NCI-H2107 treated with DMSO at 0.1 percent for 48 hours (cell line): ENCODE results near the gene HSBP1L1.
A peak's percentile ranks its signal among the peaks of the same experiment; 100 is the strongest.

ENCODE experiments used
- DNase-seq: peaks from one replicate; lab custom pipeline; 2025; ENCODE audit not compliant: unreplicated experiment; lab: John Stamatoyannopoulos, UW

The HSBP1L1 gene

DNA sequence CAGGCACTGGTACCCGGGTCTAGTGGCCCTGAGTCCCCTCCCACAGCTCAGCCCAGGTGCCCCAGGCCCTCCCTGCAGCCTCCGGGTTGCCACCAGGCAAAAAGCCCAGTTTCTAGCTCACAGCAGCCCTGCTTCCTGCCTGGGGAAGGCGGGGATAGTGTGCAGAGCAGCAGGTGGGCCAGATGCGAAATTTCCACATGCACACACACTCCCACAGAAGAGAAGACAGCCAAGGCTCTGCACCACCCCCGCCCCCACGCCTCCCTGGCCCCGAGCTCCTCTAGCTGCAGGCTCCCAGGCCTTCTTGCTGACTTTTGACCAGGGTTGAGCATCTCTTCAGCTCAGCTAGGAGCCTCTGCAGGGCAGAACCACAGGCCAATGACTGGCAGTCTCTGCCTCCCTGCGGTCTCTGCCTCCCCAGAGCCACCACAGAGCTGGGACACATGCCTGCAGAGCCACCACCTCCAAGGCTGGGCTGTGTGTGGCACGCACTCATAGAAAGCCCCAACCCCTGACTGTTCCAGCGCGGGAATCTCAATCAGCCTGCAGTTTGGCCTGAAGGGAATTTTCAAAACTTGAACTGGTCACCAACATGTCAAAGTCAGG lies 20.2 kb upstream of the HSBP1L1 start:
- DNase-seq, result peak; percentile 71

DNA sequence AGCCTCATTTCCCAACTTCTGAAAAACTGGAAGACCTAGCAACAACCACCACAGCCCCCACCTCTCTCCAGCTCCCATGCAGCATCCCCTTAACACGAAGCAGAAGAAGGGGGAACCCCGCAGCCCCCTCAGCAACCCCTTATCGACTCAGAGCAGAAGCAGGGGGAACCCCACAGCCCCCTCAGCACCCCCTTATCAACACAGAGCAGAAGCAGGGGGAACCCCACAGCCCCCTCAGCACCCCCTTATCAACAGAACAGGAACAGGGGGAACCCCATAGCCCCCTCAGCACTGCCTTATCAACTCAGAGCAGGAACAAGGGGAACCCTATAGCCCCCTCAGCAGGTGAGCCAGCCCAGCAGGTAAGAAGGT lies 19.7 kb upstream of the HSBP1L1 start:
- no peak for DNase-seq

DNA sequence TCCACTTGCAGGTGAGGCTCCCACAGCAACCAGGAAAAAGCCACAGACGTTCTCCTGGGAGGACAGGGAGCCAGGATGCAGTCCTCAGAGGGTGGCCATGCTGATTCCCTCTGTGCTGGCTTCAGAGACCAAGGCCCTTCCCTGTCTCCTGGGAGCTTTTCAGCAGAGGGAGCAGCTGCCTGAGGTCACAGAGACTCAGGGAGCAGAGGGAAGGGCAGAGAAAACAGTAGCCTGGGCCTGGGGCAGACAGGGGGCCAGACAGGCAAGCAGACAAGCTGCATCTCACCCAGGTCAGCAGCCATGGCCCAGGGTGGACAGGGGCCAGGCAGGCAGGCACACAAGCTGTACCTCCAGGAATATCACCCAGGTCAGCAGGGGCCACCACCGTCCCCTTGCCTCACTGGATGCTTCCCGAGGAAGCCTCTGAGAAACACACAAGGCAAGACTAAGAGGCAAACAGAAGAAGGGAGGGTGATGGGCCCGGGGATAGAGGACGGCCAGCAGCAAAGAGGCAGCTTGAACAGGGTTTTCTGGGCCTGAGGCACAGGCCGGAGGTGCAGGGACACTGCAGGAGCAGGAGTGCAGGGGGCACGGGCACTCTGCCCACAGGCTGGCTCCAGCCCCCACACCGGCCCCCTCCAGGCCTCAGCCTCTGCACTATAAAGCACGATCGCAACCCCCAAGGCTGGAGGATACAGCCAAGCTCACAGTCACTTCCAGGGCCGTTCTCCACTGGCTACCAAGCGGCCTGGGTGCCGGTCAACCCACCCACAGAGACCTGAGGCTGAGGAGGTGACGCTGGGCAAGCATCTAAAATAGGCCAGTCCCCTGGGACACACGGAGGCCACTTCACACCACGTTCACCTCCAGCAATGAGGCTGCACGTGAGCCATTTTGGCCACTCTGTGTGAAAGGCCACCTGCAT lies 19.1 kb upstream of the HSBP1L1 start:
- peak; percentile 78 for DNase-seq

DNA sequence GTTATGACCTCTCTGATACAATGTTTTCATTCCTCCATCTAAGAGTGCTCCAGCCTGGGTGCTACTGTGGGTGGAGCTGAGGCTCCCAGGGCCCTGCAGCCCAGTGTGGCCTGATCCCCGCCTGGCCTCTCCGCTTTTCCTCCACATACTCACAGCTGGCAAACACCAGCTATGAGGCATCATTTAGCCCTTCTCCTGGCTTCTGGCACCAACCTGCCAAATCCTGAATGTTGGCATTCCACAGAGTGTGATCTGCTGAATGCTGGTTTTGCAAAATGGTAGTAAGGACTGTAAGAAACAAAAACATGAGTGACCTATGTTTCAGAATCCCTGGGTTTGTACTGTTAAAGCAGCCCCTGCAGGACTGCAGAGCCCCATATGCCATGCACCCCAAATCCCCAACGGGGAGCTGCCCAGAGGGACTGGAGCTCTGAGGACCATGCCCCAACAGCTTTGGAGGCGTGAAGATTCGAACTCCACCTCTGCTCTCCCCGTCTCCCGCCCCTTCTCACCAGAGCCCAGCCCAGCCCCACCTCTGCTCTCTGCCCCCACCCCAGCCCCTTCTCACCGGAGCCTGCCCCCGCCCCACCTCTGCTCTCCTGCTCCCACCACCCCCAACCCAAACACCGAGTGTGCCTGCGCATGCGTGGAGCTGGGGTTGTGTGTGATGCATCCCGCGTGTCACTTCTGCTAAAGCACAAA lies 17.2 kb upstream of the HSBP1L1 start:
- no peak for DNase-seq

DNA sequence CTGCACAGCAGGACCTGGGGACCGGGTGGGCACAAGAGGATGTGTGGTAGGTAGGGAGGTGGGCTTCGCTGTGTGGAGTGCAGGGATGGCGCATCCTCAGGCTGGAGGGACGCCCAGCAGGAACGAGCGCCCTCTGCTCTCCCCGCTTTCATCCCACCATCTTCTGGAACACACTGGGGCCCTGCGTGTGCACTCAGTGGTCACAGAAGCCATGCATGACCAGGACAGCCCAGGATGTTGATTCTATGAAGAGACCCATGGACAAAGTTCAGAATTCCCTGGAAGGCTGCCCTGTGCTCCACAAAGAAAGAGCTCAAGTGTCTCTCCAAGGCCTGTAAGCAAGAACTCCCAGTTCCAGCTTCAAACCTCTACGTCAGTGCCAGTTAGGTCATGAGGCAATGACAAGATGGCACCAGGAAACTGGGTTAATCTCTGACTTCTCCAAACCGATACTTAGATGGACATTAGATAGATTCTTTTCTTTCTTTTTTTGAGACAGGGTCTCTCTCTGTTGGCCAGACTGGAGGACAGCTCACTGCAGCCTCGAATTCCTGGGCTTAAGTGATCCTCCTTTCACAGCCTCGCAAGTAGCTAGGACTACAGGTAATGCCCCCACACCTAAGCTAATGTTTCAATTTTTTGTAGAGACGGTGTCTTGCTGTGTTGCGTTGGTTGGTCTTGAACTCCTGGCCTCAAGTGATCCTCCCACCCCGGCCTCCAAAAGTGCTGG lies 16.4 kb upstream of the HSBP1L1 start:
- DNase-seq, result no peak

DNA sequence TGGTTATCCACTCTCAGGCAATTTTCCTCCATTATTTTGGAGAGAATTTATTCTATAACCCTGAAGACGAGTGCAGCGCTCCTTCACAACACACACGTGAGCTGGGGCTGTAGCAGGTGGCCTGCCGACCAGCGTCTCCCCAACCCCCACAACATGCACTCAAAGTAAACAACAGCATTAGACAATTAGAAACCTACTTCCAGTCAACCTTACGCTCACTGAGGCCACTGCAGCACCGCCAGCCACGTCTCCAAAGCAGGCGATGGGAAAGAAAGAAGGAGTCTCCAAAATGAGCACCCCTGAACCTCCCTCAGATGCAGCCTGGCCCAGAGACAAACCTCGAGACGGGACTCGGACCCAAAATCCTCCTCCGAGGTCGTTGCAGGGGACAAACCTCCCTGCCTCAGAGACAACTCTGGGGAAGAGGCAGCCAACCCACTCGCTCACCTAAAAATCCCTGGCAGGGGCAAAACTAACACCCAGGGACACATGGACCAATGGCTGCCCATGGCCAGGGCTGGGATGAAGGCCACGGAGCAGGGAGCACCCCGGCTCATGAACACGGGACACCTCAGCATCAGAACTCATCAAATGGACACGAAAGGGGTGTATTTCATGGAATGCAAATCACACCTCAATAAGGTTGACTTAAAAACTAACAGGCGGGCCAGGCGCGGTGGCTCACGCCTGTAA lies 15.6 kb upstream of the HSBP1L1 start:
- peak; percentile 55 for DNase-seq

DNA sequence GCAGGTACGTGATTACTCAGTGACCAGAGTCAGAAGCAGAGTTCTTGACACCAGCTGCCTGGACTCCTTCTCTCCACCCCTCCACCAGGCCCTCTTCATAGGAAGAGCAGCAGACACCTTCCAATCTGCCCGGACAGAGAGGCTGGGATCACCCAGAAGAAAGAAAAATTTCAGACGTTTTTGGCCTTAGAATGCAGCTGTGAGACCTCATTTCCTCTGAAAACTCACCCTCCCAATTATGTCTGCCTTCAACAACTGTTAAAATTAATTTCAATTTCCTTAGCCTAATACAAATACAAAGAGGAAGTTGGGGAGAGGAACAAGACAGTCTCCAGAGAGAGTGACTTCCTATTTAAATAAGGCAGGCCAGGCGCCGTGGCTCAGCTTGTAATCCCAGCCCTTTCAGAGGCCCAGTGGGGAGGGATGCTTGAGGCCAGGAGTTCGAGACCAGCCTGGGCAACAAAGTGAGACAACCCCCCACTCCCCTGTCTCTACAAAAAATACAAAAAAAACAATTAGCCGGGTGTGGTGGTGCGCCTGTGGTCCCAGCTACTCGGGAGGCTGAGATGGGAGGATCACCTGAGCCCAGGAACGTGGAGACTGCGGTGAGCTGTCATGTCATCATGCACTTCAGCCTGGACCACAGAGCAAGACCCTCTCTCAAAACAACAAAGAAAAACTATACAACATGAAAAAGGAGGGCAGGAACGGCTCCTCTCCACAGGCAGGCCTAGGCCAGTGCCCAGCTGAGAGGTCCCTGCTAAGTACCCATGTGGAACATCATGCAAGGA lies 14.6 kb upstream of the HSBP1L1 start:
- no peak for DNase-seq

DNA sequence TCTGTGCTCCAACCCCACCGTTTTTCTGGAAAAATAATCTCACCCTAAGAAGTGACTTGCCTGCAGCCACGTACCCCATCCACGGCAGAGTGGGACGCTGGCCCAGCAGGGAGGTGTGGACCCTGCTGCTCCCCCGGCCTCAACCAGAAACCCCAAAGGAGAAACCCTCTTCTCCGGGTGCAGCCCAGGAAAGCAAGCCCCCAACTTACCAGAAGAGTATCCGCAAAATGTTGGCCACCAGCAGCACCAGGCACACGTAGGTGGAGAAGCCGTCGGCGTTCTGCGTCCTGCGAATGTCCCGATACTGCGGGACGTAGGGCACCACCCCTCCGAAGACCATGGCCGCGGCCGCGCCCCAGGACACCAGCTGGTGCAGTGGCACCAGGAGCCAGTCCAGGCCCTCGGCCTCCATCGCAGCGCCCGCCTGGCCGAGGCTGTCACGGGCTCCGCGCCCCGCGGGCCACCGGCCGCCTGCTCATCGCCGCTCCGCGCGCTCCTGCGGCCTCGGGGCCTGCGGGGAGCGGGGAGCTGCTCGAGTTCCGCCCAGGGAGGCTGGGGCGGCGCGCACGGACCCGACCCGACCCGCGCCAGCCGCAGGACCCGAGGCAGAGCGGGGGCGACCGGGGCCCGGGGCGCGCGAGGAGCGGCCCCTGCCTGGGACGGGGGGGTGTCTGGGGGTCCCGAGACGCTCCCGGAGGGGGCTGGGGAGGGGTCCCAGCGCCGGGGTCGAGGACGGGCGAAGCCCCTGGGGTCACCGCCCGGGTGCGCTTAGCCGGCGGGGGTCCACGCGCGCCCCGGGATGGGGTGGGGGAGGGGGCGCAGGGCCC lies 13.7 kb upstream of the HSBP1L1 start:
- no peak for DNase-seq

DNA sequence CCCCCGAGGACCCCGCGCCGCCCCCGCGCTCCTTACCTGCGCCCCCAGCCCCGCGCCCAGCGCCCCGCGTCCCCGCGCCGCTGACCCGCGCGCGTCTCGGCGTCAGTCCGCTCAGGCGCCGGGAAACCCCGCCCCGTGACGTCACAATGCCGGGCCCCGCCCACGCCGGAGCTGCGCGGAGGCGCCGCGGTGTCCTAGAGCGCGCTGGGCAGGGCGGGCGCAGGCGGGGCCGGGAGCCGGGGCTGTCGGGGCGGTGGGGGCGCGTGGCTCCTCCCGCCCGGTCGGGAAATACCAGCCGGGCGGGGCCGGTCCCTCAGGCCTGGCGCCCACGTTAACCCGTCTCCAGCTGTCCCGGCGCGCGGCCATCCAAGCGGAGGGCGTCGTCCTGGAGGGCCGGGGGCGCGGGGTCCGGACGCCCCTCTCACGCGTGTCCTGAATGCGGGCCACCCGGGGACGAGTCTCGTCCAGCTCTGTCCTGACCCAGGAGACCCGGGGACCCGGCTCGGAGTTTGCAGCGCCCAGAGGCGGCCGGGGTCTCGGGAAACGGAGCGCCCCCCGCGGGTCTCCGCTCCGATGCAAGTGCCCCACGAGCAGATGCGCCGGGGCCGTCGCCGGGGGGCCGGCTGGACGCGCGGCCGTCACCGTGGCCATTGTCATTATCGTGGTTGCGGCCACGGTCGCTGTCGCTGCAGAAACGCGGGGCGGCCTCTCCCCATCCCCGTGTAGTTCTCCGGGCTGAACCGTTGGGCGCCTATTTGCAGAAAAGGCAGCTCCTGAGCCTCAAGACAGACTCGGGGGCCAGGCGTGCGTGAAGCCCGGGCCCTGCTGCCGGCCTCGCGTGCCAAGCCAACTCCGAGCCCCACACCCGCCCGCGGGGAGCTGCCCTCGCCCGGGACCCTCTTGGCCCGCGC lies 12.6 kb upstream of the HSBP1L1 start, which contains the start of gene SLC66A2:
TSS of gene SLC66A2 (minus strand) at position 109 of the 911 bp plus-strand sequence. CDS start 727 bp downstream, outside the sequence.
- DNase-seq, result peak; percentile 18

DNA sequence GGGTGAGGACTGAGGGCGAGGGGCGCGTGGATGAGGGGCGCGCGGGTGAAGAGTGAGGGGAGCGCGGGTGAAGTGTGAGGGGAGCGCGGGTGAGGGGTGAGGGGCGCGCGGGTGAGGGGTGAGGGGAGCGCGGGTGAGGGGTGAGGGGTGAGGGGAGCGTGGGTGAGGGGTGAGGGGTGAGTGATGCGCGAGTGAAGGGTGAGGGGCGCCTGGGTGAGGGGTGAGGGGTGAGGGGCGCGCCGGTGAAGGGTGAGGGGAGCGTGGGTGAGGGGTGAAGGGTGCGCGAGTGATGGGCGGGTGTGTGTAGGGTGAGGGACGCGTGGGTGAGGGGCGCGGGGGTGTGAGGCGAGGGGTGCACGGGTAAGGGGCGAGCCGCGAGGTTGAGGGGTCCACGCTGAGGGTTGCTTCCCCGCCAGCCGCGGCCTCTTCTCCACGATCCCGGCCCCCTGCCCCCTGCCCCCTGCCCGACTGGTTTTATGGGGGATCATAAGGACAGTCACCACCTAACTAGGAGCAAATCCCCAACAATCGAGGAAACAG lies 11.9 kb upstream of the HSBP1L1 start:
- DNase-seq, result no peak

DNA sequence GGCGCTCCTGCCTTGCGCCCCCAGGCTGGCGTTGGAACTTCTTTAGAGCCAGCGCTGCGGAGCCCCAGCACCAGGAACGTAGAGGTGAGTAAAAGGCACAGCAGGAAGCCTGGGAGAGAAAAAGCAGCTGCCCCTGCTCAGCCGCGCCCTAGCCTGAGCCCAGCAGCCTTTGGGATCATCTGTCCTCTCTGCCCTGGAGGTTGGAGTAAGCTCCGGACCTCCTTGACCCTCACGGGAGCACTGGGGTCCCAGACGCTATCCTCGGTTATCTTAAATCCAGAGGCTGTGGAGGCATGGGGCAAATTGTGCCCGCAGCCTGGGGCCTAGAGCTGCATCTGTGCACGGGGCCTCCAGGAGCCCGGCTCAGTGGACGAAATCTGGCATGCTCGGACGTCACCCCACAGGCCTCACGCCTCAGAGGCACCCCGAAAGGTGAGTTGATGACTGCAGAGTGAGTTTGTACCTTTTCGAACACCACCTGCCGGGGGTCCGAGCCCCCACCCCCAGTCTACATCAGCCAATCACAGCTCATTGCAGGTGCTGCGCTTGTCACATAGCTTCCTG lies 11.4 kb upstream of the HSBP1L1 start:
- DNase-seq, result peak; percentile 37

DNA sequence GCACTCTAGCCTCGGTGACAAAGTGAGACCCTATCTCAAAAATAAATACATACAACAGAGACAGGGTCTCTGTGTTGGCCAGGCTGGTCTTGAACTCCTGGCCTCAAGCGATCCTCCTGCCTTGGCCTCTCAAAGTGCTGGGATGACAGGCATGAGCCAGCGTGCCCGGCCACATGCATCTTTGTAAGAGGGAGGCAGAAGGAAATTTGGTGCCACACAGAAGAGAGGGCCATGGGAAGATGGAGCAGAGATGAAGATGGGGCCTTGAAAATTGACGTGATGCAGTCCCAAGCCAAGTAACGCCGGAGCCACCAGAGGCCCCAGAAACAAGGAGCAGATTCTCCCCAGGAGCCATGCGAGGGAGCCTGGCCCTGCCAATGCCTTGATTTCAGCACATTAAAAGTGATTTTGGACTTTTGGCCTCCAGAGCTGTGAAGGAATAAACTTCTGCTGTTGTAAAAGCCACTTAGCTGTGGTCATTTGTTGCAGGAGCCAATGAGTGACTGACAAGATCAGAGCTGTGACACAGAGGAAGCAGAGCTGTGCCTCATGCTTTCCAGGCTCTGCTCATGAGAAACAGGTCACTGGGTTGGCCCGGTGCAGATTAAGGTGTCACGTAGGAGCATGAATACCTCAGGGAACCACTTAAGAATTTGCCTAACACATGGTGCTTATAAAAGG lies 10.3 kb upstream of the HSBP1L1 start:
- no peak for DNase-seq

DNA sequence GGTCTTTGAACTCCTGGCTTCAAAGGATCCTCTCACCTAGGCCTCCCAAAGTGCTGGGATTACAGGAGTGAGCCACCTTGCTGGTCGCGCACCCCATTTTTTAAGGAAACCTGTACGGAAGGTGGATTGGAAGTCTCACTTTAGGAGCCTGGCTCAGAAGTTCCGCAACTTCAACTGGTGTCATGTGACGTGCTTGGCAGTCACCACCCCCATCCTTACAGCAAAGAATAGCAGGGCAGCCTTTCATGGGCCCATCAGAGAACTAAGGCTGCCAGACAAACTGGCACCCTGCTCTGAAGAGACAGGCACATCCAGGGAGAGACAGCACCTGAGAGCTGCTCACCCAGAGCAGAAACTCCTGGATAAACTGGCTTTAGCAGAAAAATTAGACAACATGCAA lies 9.7 kb upstream of the HSBP1L1 start:
- DNase-seq, result no peak

DNA sequence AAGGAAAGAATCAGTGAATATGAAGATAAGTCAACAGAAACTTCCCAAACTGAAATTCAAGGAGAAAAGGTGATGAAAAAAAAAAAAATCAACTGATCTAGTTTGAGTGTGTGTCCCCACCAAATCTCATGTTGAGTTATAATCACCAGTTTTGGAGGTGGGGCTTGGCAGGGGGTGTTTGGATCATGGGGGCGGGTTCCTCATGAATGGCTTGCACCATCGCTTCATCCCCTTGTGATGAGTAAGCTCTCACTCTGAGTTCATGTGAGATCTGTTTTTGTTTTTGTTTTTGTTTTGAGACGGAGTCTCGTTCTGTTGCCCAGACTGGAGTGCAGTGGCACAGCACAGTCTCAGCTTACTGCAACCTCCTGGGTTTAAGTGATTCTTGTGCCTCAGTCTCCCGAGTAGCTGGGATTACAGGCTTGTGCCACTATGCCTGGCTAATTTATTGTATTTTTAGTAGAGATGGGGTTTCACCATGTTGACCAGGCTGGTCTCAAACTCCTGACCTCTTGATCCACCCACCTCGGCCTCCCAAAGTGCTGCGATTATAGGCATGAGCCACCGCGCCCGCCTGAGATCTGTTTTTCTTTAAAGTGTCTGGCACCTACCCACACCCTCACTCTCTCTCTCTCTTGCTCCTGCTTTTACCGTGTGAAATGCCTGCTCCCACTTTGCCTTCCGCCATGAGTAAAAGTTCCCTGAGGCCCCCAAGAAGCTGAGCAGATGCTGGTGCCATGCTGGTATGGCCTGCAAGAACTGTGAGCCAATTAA lies 9.0 kb upstream of the HSBP1L1 start:
- no peak for DNase-seq

DNA sequence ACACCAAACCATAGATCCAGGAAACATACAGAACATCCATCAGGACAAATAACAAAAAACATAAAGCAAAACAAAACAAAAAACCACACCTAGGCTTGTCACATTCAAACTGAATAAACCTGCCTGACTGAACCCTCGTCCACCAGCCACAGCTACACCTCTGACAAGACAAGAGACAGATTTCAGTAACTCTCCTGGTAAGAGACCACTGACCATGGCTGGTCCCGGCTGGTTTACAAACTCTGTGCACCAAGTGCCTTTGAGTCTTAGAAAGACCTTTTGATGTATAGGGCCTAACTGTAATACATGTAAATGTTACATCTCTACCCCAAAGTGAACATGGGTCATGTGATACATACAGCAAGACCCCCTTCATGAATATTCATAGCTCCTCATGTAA lies 8.2 kb upstream of the HSBP1L1 start:
- DNase-seq, result no peak

DNA sequence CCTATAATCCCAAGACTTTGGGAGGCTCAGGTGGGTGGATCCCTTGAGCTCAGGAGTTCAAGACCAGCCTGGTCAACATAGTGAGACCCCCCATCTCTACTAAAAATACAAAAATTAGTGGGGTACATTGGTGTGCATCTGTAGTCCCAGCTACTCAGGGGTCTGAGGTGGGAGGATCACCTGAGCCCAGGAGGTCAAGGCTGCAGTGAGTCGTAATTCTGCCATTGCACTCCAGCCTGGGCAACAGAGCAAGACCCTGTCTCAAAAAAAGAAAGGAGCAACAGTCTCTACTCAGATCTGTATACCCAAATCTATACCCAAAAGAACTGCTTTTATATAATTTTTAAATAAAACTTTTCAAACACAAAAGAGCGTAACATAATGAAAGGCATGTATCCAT lies 5.5 kb upstream of the HSBP1L1 start:
- DNase-seq, result no peak
